NCI-H1930 (cell line): Measurements from ENCODE around the gene SORCS2.
"Not testable (repeated sequence)": the region's sequence is repeated elsewhere in the genome, so short reads cannot be mapped to it uniquely, and the experiment has no call there.

Source experiments
- DNase-seq, 2 experiments: peaks; one replicate each; lab custom pipeline; 2025; lab: John Stamatoyannopoulos, UW

SORCS2 gene

GRCh38 chr4:7450775-7451433, 258.6 kb downstream of the SORCS2 start:
- no peak for DNase-seq

DNA sequence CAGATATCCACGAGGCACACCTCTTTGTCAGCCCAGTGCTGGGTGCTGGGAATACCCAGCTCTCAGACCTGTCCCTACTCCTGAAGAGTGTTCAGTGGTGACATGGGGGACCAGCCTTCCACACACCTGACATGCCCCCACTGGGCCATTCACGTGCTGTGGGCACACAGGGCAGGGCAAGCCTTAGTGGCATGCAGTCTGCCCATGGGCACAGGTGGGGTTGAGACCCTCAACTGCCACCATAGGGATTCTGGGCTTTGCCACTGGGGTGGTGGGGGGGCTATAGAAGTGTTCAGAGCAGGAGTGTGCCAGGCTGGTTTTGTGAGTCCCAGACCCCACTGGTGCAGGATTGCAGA, 259.1 kb downstream of the SORCS2 start:
- DNase-seq = no peak

- DNase-seq = no peak
Observed at GRCh38 chr4:7451800-7452199, 259.5 kb downstream of the SORCS2 start.

- not testable (repeated sequence) for DNase-seq
Observed at GRCh38 chr4:7452802-7453201, 260.5 kb downstream of the SORCS2 start.

GRCh38 chr4:7457201-7458065, 265.1 kb downstream of the SORCS2 start:
- DNase-seq = no peak

DNA sequence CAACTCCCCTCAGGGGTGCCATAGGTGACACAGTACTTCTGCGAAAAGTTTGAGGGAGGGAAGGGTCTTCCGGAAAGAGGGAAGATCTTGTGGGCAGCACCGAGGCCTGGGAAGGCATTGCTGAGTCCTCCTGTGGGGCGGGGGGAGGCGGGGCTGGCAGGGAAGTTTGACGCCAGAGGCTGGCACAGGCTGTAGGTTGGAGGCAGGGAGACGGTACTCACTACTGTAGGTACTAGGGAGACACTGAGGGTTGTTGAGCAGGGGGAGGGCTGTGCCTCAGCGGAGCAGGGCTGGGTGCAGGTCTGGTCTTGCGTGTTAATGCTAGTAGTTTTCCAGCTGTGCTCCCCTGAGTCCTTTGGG, 265.7 kb downstream of the SORCS2 start:
- no peak for DNase-seq

GRCh38 chr4:7458477-7458876, 266.1 kb downstream of the SORCS2 start:
- DNase-seq = no peak

DNA sequence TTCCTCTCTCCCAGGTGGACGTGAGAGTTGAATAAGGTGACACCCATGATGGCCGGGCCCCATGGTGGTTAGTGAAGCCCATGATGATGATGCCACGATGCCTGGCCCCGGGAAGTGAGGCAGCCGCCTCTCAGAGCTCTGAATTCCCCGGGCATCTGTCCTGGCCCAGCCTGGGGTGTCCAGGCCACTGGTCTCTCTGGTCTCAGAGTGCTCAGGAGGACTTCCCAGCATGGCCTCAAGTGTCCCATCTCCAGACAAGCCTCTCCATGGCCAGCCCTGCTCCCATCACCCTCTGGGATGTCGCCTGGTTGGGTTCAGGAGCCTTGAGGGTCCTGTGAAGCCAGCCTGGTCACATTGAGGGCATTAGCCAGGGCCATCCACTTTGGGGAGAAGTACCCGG, 267.1 kb downstream of the SORCS2 start:
- no peak for DNase-seq

- DNase-seq = no peak
Observed at GRCh38 chr4:7460566-7460965, 268.2 kb downstream of the SORCS2 start.

- DNase-seq = no peak
Observed at GRCh38 chr4:7461230-7461629, 268.9 kb downstream of the SORCS2 start.

DNA sequence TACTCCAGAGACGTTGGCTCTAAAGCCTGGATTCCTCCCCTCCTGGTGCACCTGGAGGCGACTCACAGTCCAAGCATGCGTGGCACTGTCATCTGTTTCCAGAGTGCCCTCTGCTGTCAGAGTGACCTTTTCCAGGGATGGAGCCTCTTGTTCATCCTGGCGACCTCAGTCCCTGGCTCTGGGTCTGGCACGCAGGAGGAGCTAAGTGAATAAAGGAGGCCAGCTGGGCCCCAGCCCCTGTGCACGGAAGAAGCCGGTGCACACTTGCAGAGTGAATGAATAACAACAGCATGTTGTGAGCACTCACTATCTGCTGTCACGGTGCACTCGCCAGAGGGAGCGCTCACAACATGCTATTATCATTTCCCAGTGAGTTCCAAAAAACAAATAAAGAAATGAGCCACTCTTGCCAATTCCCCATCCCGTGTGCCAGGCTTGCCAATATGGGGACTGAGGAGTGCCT, 270.2 kb downstream of the SORCS2 start:
- no peak for DNase-seq

- no peak for DNase-seq
Observed at GRCh38 chr4:7463566-7464258, 271.4 kb downstream of the SORCS2 start.

GRCh38 chr4:7464259-7464655, 271.9 kb downstream of the SORCS2 start:
- DNase-seq = no peak

- no peak for DNase-seq
Observed at GRCh38 chr4:7465017-7465416, 272.7 kb downstream of the SORCS2 start.

GRCh38 chr4:7466215-7466614, 273.9 kb downstream of the SORCS2 start:
- DNase-seq = no peak

DNA sequence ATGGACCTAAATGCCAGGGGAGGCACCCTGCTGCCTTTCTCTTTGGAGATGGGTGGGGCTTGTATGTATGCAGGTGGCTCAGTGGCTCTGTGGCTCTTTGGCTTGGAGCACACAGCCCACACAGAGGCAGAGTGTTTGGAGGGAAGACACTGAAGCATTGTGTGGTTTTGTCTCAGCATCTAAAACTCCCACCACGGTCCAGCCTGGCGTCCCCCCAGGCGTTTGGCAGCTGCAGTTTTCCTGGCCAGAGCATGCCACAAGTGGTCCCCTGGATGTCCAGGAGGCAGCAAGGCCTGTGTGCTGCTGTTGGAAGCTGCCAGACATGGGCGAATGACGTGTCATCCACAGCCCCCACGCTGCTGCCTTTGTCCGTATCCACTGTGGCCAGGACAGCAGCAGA, 274.6 kb downstream of the SORCS2 start:
- no peak for DNase-seq

DNA sequence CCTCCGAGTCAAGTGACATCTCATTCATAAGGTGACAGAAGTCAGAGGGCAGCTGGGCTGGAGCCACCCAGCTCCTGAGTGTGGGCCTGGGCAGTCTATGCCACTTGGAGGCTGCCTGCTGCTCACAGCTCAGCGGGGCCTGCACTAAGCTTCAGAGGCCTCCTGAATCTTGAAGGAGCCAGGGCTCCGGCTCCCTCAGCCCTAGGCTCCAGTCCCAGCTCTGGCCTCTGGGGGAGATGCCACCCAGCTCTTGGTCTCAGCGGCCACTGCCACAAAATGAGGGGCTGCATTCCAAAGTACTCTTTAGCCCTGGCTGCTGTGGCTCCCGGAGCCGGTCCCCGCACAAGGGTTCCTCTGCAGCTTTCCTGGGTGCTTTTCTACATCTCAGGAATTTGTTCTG, 275.1 kb downstream of the SORCS2 start:
- DNase-seq = no peak

DNA sequence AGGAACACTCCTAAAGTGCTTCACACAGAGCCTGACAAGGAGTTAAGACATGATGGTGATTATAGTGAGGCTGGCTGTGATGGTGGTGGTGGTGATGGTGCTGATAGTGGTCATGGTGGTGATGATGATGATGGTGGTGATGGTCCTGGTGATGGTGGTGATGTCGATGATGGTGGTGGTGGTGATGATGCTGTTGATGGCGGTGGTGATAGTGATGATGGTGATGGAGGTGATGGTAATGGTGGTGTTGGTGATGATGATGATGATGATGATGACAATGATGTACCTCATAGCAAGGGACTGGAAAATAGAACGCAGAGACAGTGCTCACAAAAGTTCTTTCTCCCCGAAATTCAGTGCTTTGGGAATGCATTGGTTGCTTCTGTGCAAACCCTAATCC, 276.7 kb downstream of the SORCS2 start:
- DNase-seq = no peak

DNA sequence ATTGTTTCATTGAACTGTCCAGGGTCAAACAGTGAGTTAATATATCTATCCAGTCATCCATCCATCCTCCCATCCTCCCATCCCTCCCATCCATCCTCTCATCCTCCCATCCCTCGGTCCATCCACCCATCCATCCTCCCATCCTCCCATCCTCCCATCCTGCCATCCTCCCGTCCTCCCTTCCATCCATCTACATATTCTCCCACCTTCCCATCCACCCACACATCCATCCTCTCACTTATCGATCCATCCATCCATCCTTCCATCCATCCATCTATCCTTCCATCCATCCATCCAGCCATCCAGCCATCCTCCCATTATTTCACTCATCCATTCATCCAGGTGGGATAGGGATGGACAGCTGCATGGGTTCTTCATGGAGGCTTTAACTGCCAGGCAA, 277.8 kb downstream of the SORCS2 start:
- no peak for DNase-seq

DNA sequence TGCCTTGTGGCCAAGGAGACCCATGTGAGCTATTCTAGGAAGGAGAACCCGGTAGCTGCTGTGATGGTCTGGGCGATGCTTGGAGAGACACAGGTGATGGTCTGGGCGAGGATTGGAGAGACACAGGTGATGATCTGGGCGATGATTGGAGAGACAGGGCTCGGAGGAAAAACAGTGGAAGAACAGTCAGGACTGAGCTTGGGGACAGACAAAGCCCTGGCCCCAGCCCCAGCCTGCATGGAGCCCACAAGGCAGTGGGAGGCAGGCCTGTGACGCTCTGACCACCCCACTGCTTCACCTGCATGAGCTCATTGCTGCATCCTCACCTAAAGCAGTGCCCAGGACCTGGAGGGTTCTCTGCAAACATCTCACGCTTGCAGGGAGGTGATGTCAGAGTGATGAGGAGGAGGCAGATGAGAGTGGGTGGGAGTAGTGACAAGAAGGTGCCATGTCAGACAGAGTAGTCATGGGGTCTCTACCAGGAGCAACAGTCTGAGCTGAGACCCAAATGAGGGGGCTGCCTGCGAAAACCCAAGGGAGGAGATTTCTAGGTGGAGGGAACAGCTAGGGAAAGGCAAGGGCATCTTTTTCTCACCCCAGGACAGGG, 278.3 kb downstream of the SORCS2 start:
- no peak for DNase-seq

DNA sequence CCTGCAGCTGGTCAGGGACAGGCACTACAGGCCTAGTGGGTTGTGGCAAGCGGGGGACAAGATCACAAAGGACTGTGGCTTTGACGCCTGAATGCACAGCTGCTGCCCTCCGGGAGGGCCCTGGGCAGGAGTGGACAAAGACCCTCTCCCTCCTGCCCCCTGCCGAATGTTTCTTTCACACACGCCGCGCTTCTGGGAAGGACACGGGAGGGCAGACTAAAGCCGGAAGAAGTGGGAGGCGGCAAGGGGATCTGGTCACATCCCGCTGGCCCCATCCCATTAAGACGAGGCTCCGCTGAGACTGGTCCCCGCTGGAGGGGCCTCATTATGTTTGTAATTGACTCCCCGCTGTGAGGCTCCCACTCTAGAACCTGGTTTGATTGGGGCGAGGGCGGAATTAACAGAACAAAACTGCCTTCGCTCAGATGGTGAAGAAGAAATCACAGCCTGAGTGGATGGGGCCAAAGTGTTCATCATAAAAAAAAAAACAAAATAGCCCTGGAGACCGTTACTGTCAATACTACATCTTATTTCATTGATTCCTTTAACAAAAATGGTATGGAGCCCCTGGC, 280.2 kb downstream of the SORCS2 start:
- no peak for DNase-seq

GRCh38 chr4:7473081-7473480, 280.7 kb downstream of the SORCS2 start:
- no peak for DNase-seq
